ENCODE measurements around the gene PTPRA. TPM values are rescaled to one million over a fixed set of nuclear protein-coding genes. Genes with fewer than 3 reads are reported as not detected.

The PTPRA gene
- total RNA-seq, 1 experiment from 2014 or later = 45.2 TPM

DNA sequence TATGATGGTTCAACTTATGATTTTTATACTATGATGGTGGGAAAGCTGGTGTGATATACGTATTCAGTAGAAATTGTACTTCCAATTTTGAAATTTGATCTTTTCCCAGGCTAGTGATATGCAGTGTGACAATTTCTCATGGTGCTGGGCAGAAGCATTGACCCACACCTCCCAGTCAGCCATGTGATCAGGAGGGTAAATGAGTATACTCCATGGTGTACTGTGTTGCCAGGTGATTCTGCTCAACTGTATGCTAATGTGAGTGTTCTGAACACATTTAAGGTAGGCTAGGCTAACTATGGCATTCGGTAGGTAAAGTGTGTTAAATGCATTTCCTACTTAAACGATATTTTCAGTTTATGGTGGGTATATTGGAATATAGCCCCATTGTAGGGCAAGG is 19.1 kb downstream of the PTPRA start:
- H3K27ac Mint-ChIP-seq = no peak overlapping the region
- no peak overlapping the region for H3K23ac ChIP-seq (ENCODE audit: insufficient read length, low read depth, low read length)
- no peak overlapping the region for H4K8ac ChIP-seq (replicated peaks; ENCODE audit: insufficient read length, low read depth, low read length)

More for the DNA sequence above, 19.1 kb downstream of the PTPRA start:
- Histone ChIP-seq H2AK5ac (ENCODE audit: insufficient read length, low read length) (no peak overlapping the region), H2BK120ac (ENCODE audit: low read depth, low read length, poor library complexity, severe bottlenecking) (no peak overlapping the region), H3K9ac (ENCODE audit: extremely low read depth, insufficient read length, low read length) (no peak overlapping the region), H3K4ac (ENCODE audit: low read depth, low read length) (no peak overlapping the region), H2AFZ (ENCODE audit: low read length) (no peak overlapping the region), H3K18ac (ENCODE audit: insufficient read length, low read depth, low read length) (no peak overlapping the region), H3K23me2 (ENCODE audit: insufficient read length, low read depth, low read length, poor library complexity, severe bottlenecking) (no peaks in the 10 kb centered on the region), H4K5ac (ENCODE audit: insufficient read length, low read depth, low read length) (no peak overlapping the region), H3K4me2 (ENCODE audit: insufficient read depth, insufficient read length, low read length) (no peak overlapping the region), H3K27me3 (ENCODE audit: insufficient read depth, low read length) (no peaks in the 10 kb centered on the region), H3K9me3 (ENCODE audit: control insufficient read depth, low read depth, low read length) (no peaks in the 10 kb centered on the region), H3K79me2 (ENCODE audit: insufficient read depth, low read length) (peaks cover 20% of the 10 kb centered on the region), H3K79me1 (ENCODE audit: insufficient read depth, low read depth, low read length, poor library complexity, severe bottlenecking) (peaks cover 10% of the 10 kb centered on the region), H3K27ac (ENCODE audit: insufficient read length, low read depth, low read length) (no peak overlapping the region), H3K56ac (ENCODE audit: insufficient read length, low read depth, low read length) (no peak overlapping the region), H2BK5ac (ENCODE audit: insufficient read length, low read length) (no peak overlapping the region), H2BK12ac (ENCODE audit: insufficient read length, low read depth, low read length) (no peak overlapping the region), H2BK20ac (ENCODE audit: low read depth, low read length, poor library complexity, severe bottlenecking) (no peak overlapping the region), H4K91ac (ENCODE audit: insufficient read length, low read depth, low read length) (no peak overlapping the region), H3K4me1 (ENCODE audit: insufficient read depth, low read length) (no peaks in the 10 kb centered on the region), H3K14ac (ENCODE audit: insufficient read depth, low read length) (no peak overlapping the region), H4K20me1 (ENCODE audit: control insufficient read depth, insufficient read depth, insufficient read length) (no peaks in the 10 kb centered on the region), H2BK15ac (ENCODE audit: low read depth, low read length) (no peak overlapping the region), H3T11ph (ENCODE audit: low read length) (no peak overlapping the region)
- H3K36me3 Mint-ChIP-seq (ENCODE audit: insufficient read depth in 1 of 3, low read depth in 3 of 3) = peaks cover 5 to 9% (median 7%) of the 10 kb centered on the region in 3 experiments
- no CpG with 5 or more reads among the region's 3 CpGs for WGBS (ENCODE audit: extremely low coverage, insufficient read length, low lambda C conversion rate)
- H3K27me3 Mint-ChIP-seq (ENCODE audit: low read depth) = no peaks in the 10 kb centered on the region
- H3K9me3 Mint-ChIP-seq = peaks cover 0 to 7% of the 10 kb centered on the region in 2 experiments; a peak in 2 of 5 replicates
- TF ChIP-seq, protein P1, sequence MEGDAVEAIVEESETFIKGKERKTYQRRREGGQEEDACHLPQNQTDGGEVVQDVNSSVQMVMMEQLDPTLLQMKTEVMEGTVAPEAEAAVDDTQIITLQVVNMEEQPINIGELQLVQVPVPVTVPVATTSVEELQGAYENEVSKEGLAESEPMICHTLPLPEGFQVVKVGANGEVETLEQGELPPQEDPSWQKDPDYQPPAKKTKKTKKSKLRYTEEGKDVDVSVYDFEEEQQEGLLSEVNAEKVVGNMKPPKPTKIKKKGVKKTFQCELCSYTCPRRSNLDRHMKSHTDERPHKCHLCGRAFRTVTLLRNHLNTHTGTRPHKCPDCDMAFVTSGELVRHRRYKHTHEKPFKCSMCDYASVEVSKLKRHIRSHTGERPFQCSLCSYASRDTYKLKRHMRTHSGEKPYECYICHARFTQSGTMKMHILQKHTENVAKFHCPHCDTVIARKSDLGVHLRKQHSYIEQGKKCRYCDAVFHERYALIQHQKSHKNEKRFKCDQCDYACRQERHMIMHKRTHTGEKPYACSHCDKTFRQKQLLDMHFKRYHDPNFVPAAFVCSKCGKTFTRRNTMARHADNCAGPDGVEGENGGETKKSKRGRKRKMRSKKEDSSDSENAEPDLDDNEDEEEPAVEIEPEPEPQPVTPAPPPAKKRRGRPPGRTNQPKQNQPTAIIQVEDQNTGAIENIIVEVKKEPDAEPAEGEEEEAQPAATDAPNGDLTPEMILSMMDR (conservative IDR thresholded peaks at IDR 0.05) = no peak
- no peaks in the 10 kb centered on the region for H3K4me1 Mint-ChIP-seq
- no peak overlapping the region for H3K4me3 Mint-ChIP-seq
- no peak for DNase-seq
